PFSK-1 (cell line): ENCODE measurements around the gene PAPSS2.

Experiments used
- SIN3A ChIP-seq: IDR thresholded peaks from 2 replicates; pipeline ENCODE4 v1.6.1; 2012; ENCODE audit warnings: mild to moderate bottlenecking, low read length, moderate library complexity, borderline replicate concordance; ENCODE audit not compliant: insufficient read depth
- TAF1 ChIP-seq: IDR thresholded peaks from 2 replicates; pipeline ENCODE4 v1.6.1; 2012; ENCODE audit warnings: low read length, control low read depth, borderline replicate concordance; ENCODE audit not compliant: insufficient read depth

GRCh38 chr10:87705339-87705738, 45.7 kb downstream of the PAPSS2 start:
- TF ChIP-seq TAF1 (no peak), SIN3A (no peak)
